Natural killer cell (primary cell): ENCODE data around the gene CEND1. TPM values are rescaled to one million over a fixed set of nuclear protein-coding genes. Genes with fewer than 3 reads are reported as not detected.

Experiments
- ATAC-seq, 3 donors: fragments of 150-1000 bp in 2 of 3; fragments of 200-7000 bp in 1 of 3; cut with Tn5 transposase; 1 replicate in 1 of 3; 2 replicates in 2 of 3; pipeline ENCODE4 v1.10.0; 2021; ENCODE audit warnings: mild to moderate bottlenecking in 2 of 3, moderate library complexity in 2 of 3
- DNase-seq, 2 donors: peaks; one replicate each; pipeline versions ENCODE4 v3.0.0 to v3.0.0-alpha.2; 2013 to 2021; ENCODE audit warnings: mixed read lengths in 1 of 2
- H3K27ac ChIP-seq: one replicate; pipeline ENCODE4 v1.5.1; 2013; ENCODE audit warnings: mild to moderate bottlenecking, low read length
- H3K27me3 ChIP-seq: one replicate; pipeline ENCODE4 v1.6.1; 2013; ENCODE audit warnings: low read length; ENCODE audit not compliant: control insufficient read depth, insufficient read depth
- H3K36me3 ChIP-seq: one replicate; pipeline ENCODE4 v1.6.1; 2013; ENCODE audit warnings: low read length; ENCODE audit not compliant: control insufficient read depth, insufficient read depth
- H3K4me1 ChIP-seq: one replicate; pipeline ENCODE4 v1.6.1; 2013; ENCODE audit warnings: low read length; ENCODE audit not compliant: control insufficient read depth, insufficient read depth
- H3K4me3 ChIP-seq: one replicate; pipeline ENCODE4 v1.5.1; 2013; ENCODE audit warnings: low read length
- H3K9me3 ChIP-seq: one replicate; pipeline ENCODE4 v1.6.1; 2013; ENCODE audit warnings: low read length; ENCODE audit not compliant: control insufficient read depth, insufficient read depth
- H3K27ac Mint-ChIP-seq, 2 donors: one replicate each; pipeline ENCODE4 v1.8.0; 2022; ENCODE audit warnings: mild to moderate bottlenecking in 2 of 2, mixed read lengths in 2 of 2, moderate library complexity in 1 of 2
- H3K27me3 Mint-ChIP-seq, 2 donors: one replicate each; pipeline ENCODE4 v1.8.0; 2022; ENCODE audit warnings: low read depth in 2 of 2, mixed read lengths in 2 of 2
- H3K36me3 Mint-ChIP-seq: one replicate; pipeline ENCODE4 v1.8.0; 2022; ENCODE audit warnings: mixed read lengths
- H3K4me1 Mint-ChIP-seq, 2 donors: one replicate each; pipeline ENCODE4 v1.8.0; 2022; ENCODE audit warnings: mixed read lengths in 2 of 2
- H3K4me3 Mint-ChIP-seq: one replicate; pipeline ENCODE4 v1.8.0; 2022; ENCODE audit warnings: mild to moderate bottlenecking, moderate library complexity, mixed read lengths
- H3K9me3 Mint-ChIP-seq, 2 donors: one replicate each; pipeline ENCODE4 v1.8.0; 2022; ENCODE audit warnings: mixed read lengths in 2 of 2
- WGBS: methylation state at CpG from one replicate; pipeline ENCODE4 v1.1.7; 2013; ENCODE audit warnings: missing lambda C conversion rate; ENCODE audit not compliant: insufficient coverage; 5-methylcytosine and 5-hydroxymethylcytosine counted together
- intact Hi-C: fragments of 100-400 bp; cut with micrococcal nuclease; formaldehyde crosslinking; loops from one replicate; pipeline ENCODE4 v1.14.2; 2022
- total RNA-seq, 4 donors: library from RNA; stranded (reverse); fragments of 120-200 nt in 1 of 4; gene quantifications; one replicate each; pipeline versions ENCODE4 v1.2.3 to v1.2.4, GENCODE V29; 2013 to 2022
- TF ChIP-seq, protein P1 (sequence below): fragments of 200-600 bp; IDR thresholded peaks from one replicate; pipeline ENCODE4 v1.8.0; 2022; ENCODE audit warnings: antibody characterized with exemption

CEND1 gene
- total RNA-seq: not detected
- 0.18 TPM for total RNA-seq (2013)

- H3K9me3 Mint-ChIP-seq: no peaks in the 10 kb centered on the region
- H3K4me3 Mint-ChIP-seq: no peak within 1 kb of the TSS
Observed at GRCh38 chr11:789943-790342, at the start of gene CEND1. Gene CEND1, minus strand, starts transcription at chr11:790090. Its CDS starts 1,514 bp downstream, at chr11:788576.

DNA sequence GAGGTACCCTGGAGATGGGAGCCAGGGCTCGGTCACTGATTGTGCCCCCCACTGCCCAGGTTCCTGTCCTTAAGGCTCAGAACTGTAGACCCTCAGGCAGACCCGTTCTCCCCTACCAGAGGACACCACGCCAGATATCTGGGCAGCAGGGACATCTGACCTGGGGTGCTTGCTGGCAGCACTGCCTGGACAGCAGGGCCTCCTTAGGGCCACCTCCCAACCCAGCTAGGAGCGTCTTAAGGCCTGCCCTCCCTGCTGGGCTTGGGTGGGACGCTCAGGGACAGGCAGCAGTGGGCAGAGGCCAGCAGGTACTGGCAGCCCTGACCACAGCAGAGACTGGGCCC lies 49.4 kb upstream of the CEND1 start:
- no peaks in the 10 kb centered on the region for H3K27me3 Mint-ChIP-seq
- ATAC-seq (no peak), DNase-seq (no peak)
- no peak overlapping the region for H3K4me3 Mint-ChIP-seq
- intact Hi-C loops: no loop called here
- H3K4me1 ChIP-seq: peaks cover 82% of the 10 kb centered on the region
- H3K36me3 ChIP-seq: peaks cover 23% of the 10 kb centered on the region
- H3K4me1 Mint-ChIP-seq: peaks cover 7 to 36% of the 10 kb centered on the region in 2 donors
- no peak overlapping the region for H3K27ac Mint-ChIP-seq
- 93% methylated on average over 5 of the region's 5 CpGs for WGBS
- no peaks in the 10 kb centered on the region for H3K36me3 Mint-ChIP-seq
- no peak overlapping the region for H3K4me3 ChIP-seq
- TF ChIP-seq, protein P1, sequence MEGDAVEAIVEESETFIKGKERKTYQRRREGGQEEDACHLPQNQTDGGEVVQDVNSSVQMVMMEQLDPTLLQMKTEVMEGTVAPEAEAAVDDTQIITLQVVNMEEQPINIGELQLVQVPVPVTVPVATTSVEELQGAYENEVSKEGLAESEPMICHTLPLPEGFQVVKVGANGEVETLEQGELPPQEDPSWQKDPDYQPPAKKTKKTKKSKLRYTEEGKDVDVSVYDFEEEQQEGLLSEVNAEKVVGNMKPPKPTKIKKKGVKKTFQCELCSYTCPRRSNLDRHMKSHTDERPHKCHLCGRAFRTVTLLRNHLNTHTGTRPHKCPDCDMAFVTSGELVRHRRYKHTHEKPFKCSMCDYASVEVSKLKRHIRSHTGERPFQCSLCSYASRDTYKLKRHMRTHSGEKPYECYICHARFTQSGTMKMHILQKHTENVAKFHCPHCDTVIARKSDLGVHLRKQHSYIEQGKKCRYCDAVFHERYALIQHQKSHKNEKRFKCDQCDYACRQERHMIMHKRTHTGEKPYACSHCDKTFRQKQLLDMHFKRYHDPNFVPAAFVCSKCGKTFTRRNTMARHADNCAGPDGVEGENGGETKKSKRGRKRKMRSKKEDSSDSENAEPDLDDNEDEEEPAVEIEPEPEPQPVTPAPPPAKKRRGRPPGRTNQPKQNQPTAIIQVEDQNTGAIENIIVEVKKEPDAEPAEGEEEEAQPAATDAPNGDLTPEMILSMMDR: no peak
- no peak overlapping the region for H3K27ac ChIP-seq
- no peaks in the 10 kb centered on the region for H3K9me3 Mint-ChIP-seq
- no peaks in the 10 kb centered on the region for H3K27me3 ChIP-seq
- H3K9me3 ChIP-seq: no peaks in the 10 kb centered on the region

More at GRCh38 chr11:789943-790342, at the start of gene CEND1:
- Histone ChIP-seq H3K9me3 (no peaks in the 10 kb centered on the region), H3K4me3 (no peak within 1 kb of the TSS), H3K4me1 (peaks cover 22% of the 10 kb centered on the region), H3K27me3 (peaks cover 8% of the 10 kb centered on the region), H3K27ac (no peak within 1 kb of the TSS), H3K36me3 (peaks cover 24% of the 10 kb centered on the region)
- H3K36me3 Mint-ChIP-seq: no peaks in the 10 kb centered on the region
- 9% methylated on average over 44 of the region's 44 CpGs for WGBS
- H3K4me1 Mint-ChIP-seq: peaks cover 0 to 6% of the 10 kb centered on the region in 2 donors
- intact Hi-C loops: no loop called here
- DNase-seq: peak in 1 of 2 donors; percentile 67
- no peak within 1 kb of the TSS for H3K27ac Mint-ChIP-seq
- TF ChIP-seq, protein P1: no peak
- no peaks in the 10 kb centered on the region for H3K27me3 Mint-ChIP-seq
- ATAC-seq: peak in 2 of 3 donors; percentile 31 to 52

- no peaks in the 10 kb centered on the region for H3K27me3 Mint-ChIP-seq
- DNase-seq: no peak
- intact Hi-C loops: no loop called here
- Histone ChIP-seq H3K4me1 (peaks cover 82% of the 10 kb centered on the region), H3K27ac (no peak overlapping the region), H3K27me3 (no peaks in the 10 kb centered on the region), H3K4me3 (no peak overlapping the region), H3K9me3 (no peaks in the 10 kb centered on the region), H3K36me3 (peaks cover 23% of the 10 kb centered on the region)
- TF ChIP-seq, protein P1: no peak
- peak overlapping the region in 1 of 2 donors; percentile 66 for H3K27ac Mint-ChIP-seq
- H3K9me3 Mint-ChIP-seq: no peaks in the 10 kb centered on the region
- peaks cover 7 to 32% of the 10 kb centered on the region in 2 donors for H3K4me1 Mint-ChIP-seq
- H3K4me3 Mint-ChIP-seq: peak overlapping the region; percentile 40
- ATAC-seq: no peak
- no peaks in the 10 kb centered on the region for H3K36me3 Mint-ChIP-seq
- 77% methylated on average over 17 of the region's 17 CpGs for WGBS
Observed at GRCh38 chr11:838441-839279, 48.8 kb upstream of the CEND1 start.
